D341Med (cell line): ENCODE data around the gene AJM1.

Source experiments
- DNase-seq: peaks from one replicate; pipeline ENCODE4 v3.0.0; 2012; ENCODE audit warnings: low spot score

Gene AJM1

DNA sequence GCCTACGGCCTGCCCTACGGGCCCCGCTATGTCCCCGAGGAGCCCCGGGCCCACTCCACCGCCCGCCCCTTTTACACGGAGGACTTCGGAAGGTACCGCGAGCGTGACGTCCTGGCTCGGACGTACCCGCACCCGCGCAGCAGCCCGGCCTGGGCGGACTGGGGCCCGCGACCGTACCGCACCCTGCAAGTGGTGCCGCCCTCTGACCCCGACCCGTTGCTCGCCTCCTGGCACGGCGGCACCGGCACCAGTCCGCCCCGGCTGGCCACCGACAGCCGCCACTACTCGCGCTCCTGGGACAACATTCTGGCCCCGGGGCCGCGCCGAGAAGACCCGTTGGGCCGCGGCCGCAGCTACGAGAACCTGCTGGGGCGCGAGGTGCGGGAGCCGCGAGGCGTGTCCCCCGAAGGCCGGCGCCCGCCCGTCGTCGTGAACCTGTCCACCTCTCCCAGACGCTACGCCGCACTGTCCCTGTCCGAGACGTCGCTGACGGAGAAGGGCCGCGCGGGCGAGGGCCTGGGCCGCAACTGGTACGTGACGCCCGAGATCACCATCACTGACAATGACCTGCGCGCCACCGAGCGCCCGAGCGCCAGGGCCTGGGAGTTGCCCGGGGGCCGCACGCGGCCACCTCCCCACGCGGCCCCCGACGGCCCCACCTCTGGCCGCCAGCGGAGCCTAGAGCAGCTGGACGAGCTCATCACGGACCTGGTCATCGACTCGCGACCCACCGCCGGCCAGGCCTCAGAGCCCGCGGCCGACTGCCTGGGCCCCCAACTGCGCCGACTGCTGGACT, 3.4 kb downstream of the AJM1 start:
- DNase-seq: no peak

DNA sequence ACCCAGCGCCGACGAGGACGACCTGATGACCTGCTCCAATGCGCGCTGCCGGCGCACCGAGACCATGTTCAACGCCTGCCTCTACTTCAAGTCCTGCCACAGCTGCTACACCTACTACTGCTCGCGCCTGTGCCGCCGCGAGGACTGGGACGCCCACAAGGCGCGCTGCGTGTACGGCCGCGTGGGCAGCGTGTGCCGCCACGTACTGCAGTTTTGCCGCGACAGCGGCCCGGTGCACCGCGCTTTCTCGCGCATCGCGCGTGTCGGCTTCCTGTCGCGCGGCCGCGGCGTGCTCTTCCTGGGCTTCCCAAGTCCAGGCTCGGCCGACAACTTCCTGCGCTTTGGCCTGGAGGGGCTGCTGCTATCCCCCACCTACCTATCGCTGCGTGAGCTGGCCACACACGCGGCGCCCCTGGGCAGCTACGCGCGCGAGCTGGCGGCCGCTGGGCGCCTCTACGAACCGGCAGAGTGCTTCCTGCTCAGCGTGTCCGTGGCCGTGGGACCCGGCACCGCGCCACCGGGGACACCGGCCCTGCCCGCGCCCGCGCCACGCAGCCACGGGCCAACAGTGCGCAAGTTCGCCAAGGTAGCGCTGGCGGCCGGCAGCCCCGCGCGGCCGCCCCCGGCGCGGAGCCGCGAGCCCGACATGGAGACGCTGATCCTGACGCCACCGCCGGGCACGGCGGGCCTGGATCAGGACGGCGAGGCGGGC, 4.3 kb downstream of the AJM1 start:
- DNase-seq: no peak

GRCh38 chr9:136847088-136847825, 5.0 kb downstream of the AJM1 start:
- peak; percentile 69 for DNase-seq

- peak; percentile 78 for DNase-seq
Observed at GRCh38 chr9:136847826-136848392, 5.6 kb downstream of the AJM1 start.

DNA sequence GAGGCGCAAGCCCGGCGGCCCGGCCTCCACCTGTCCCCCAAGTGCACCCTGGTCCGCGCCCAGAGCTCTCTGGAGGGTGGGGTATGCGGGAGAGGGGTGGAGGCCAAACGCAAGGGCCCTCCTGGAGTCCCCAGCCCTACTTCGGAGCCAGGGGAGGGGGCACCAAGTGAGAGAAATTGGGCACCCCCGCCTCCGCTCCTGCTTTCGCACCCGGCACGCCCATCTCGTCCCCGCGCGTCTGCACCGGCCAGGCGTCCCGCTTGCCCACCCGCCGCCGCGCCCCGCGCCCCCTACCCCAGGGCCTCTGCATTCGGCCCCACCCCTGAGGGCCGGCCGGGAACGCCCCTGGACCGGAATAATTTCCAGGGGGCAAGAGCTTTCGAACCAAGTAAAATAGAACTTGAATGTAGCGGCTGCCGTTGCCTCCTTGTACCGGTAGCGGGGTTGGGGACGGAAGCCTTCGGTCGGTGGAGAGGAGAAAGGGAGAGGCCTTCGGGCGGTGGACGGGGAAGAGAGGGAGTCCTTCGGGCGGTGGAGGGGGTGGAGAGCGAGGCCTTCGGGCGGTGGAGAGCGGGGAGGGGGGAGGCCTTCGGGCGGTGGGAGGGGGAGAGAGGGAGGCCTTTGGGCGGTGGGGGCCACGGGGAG, 6.2 kb downstream of the AJM1 start:
- peak; percentile 79 for DNase-seq

DNA sequence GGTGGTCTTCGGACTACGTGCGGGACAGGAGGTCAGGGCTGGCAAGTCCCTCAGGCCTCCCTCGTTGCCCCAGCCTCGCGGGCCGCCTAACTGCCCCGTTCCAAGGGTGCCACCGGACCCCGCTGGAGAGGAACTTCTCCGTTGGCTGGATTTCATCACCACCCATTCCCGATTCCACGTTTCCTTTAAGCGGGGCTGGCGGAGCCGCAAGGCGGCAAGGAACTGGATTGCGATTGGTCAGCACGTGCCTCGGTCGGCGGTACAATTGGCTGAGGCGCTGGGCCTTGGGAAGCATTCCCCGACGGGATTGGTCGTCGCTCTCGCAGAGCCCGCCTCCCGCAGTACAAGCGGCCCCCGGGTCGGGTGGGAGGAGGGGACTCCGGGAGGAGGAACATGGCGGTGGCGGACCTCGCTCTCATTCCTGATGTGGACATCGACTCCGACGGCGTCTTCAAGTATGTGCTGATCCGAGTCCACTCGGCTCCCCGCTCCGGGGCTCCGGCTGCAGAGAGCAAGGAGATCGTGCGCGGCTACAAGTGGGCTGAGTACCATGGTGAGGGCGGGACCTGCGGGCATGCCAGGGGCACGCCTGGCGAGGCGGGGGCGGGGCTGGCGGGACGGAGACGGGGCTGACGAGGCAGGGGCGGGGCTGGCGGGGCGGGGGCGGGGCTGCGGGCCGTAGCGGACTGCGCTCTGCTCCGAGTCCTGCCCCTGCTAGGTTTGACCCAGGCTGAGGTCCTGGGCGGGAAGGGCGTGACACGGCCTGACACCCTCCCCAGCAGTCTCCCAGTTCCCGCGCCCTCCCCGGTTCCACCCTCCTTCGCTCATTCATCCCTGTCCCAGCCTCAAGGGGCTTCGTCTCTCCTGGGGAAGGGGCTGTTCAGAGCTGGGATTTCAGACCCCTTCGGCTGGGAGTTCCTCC, 7.0 kb downstream of the AJM1 start, which contains the start of gene PHPT1:
TSS of gene PHPT1 (plus strand) at position 372 of the 922 bp plus-strand sequence. CDS start at position 394, 22 bp downstream.
- peak; percentile 97 for DNase-seq

- no peak for DNase-seq
Observed at GRCh38 chr9:136849960-136850865, 7.9 kb downstream of the AJM1 start.

GRCh38 chr9:136850866-136851775, 8.8 kb downstream of the AJM1 start:
- DNase-seq: no peak

- no peak for DNase-seq
Observed at GRCh38 chr9:136851941-136852663, 9.8 kb downstream of the AJM1 start, which contains the start of gene MAMDC4. TSS of gene MAMDC4 (plus strand) at chr9:136852346. CDS start at chr9:136852417, 71 bp downstream.

DNA sequence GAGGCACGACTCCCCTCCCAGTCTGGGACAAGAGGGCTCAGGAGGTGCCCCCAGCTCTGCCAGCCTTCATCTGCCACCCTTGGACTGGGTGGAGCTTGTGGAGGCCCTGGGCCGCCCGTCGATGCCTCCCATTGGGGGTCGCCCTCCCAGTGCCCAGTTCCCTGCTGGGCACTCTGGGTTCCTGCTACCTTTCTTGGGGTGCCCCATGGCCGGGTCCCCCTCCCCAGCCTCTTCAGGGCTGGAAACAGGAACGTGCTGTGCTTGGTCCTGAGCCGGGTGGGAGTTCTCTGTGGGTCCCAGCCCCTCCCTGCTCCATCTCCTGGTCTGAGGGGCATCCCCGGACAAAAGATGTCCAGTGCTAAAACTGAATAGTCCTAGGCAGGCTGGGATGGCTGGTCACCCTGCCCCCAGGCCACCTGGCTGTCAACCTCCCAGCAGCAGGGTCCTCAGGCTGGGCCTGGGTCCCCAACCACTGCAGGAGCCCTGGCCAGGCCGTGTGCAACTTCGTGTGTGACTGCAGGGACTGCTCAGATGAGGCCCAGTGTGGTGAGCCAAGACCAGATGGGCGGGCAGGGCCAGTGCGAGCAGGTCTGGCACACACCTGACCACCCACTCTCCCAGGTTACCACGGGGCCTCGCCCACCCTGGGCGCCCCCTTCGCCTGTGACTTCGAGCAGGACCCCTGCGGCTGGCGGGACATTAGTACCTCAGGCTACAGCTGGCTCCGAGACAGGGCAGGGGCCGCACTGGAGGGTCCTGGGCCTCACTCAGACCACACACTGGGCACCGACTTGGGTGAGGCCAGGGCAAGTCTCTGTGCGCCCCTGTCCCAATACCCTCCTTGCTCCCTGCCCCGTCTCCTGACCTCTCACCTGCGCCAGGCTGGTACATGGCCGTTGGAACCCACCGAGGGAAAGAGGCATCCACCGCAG, 10.7 kb downstream of the AJM1 start:
- DNase-seq: no peak

DNA sequence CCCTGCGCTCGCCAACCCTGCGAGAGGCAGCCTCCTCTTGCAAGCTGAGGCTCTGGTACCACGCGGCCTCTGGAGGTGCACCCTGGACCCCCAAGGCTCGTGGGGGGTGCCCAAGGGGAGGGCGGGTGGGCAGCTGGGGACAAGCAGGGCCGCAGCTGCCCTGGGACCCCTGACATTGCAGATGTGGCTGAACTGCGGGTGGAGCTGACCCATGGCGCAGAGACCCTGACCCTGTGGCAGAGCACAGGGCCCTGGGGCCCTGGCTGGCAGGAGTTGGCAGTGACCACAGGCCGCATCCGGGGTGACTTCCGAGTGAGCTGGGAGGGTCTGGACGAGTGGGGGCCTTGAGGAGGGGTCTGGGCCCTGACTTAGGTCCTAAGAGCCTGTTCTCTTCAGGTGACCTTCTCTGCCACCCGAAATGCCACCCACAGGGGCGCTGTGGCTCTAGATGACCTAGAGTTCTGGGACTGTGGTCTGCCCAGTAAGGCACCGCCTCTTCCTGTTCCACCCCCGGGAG, 11.4 kb downstream of the AJM1 start:
- no peak for DNase-seq

GRCh38 chr9:136854113-136854841, 12.0 kb downstream of the AJM1 start:
- DNase-seq: no peak

DNA sequence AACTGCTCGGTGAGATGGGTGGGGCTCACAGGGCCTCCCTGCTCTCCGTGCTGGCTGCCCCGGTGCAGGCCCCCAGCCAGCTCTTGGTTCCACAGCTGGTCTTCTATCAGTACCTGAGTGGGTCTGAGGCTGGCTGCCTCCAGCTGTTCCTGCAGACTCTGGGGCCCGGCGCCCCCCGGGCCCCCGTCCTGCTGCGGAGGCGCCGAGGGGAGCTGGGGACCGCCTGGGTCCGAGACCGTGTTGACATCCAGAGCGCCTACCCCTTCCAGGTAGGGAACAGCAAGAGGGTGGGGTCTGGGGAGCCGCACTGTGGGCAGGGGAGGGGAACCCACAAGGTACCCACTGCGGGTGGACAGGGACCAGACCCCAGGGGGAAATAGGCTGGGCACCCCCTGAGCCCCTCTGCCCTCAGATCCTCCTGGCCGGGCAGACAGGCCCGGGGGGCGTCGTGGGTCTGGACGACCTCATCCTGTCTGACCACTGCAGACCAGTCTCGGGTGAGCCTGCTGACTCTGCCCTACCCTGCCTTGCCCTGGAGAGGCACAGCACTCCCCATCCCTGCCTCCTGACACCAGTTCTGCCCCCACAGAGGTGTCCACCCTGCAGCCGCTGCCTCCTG, 12.7 kb downstream of the AJM1 start:
- no peak for DNase-seq

- DNase-seq: no peak
Observed at GRCh38 chr9:136855461-136856078, 13.3 kb downstream of the AJM1 start.

GRCh38 chr9:136856079-136856476, 13.8 kb downstream of the AJM1 start:
- no peak for DNase-seq
